GM23248 (cell line): ENCODE data around the gene GAB2. TPM values are rescaled to one million over a fixed set of nuclear protein-coding genes. Genes with fewer than 3 reads are reported as not detected.

Experiments
- DNase-seq: peaks from one replicate; pipeline ENCODE4 v3.0.0-alpha.2; 2015
- H2AFZ ChIP-seq: fragments of 200-600 bp; sonication (generic); 2 replicates; pipeline ENCODE4 v1.6.1; 2016; ENCODE audit warnings: antibody characterized with exemption
- H3F3A ChIP-seq: fragments of 200-600 bp; sonication (generic); 2 replicates; pipeline ENCODE4 v1.6.1; 2016; ENCODE audit warnings: mild to moderate bottlenecking, antibody characterized with exemption, mixed run types; ENCODE audit not compliant: insufficient read depth
- H3K27ac ChIP-seq: fragments of 200-600 bp; sonication (generic); 2 replicates; pipeline ENCODE4 v1.5.1; 2016; ENCODE audit warnings: mild to moderate bottlenecking
- H3K27me3 ChIP-seq: fragments of 200-600 bp; sonication (generic); replicated peaks from 2 replicates; pipeline ENCODE4 v1.6.1; 2016; ENCODE audit warnings: mild to moderate bottlenecking; ENCODE audit not compliant: insufficient read depth
- H3K36me3 ChIP-seq: fragments of 200-600 bp; sonication (generic); 2 replicates; pipeline ENCODE4 v1.6.1; 2016; ENCODE audit warnings: low read depth, mild to moderate bottlenecking
- H3K4me1 ChIP-seq: fragments of 200-600 bp; sonication (generic); 2 replicates; pipeline ENCODE4 v1.6.1; 2016; ENCODE audit warnings: mild to moderate bottlenecking; ENCODE audit not compliant: insufficient read depth
- H3K4me2 ChIP-seq: fragments of 200-600 bp; sonication (generic); one replicate; pipeline ENCODE4 v1.6.1; 2016; ENCODE audit warnings: mild to moderate bottlenecking; ENCODE audit not compliant: unreplicated experiment
- H3K4me3 ChIP-seq: fragments of 200-600 bp; sonication (generic); 2 replicates; pipeline ENCODE4 v1.5.1; 2016; ENCODE audit warnings: mild to moderate bottlenecking
- H3K79me2 ChIP-seq: fragments of 200-600 bp; sonication (generic); 2 replicates; pipeline ENCODE4 v1.6.1; 2016; ENCODE audit warnings: mild to moderate bottlenecking; ENCODE audit not compliant: insufficient read depth
- H3K9ac ChIP-seq: fragments of 200-600 bp; sonication (generic); 2 replicates; pipeline ENCODE4 v1.6.1; 2016; ENCODE audit warnings: mild to moderate bottlenecking
- H3K9me2 ChIP-seq: fragments of 200-600 bp; sonication (generic); 2 replicates; pipeline ENCODE4 v1.6.1; 2016; ENCODE audit warnings: mixed run types, mild to moderate bottlenecking, moderate library complexity; ENCODE audit not compliant: insufficient read depth
- H3K9me3 ChIP-seq: fragments of 200-600 bp; sonication (generic); one replicate; pipeline ENCODE4 v1.6.1; 2017; ENCODE audit warnings: low read depth
- H4K20me1 ChIP-seq: fragments of 200-600 bp; sonication (generic); 2 replicates; pipeline ENCODE4 v1.6.0; 2016; ENCODE audit not compliant: insufficient read depth
- EZH2 ChIP-seq: fragments of 200-600 bp; sonication (generic); IDR thresholded peaks from 2 replicates; pipeline ENCODE4 v1.6.1; 2018; ENCODE audit warnings: antibody characterized with exemption, mild to moderate bottlenecking; ENCODE audit not compliant: insufficient read depth, poor library complexity, severe bottlenecking
- EZH2phosphoT487 ChIP-seq: fragments of 200-600 bp; sonication (generic); IDR thresholded peaks from 2 replicates; pipeline ENCODE4 v1.6.1; 2018; ENCODE audit warnings: antibody characterized with exemption, moderate library complexity, mild to moderate bottlenecking, low read depth; ENCODE audit not compliant: insufficient read depth
- WGBS, 2 experiments: methylation state at CpG; one replicate each; pipeline ENCODE4 v1.1.6; 2015 to 2017; ENCODE audit warnings: low lambda C conversion rate in 2 of 2, low coverage in 1 of 2; ENCODE audit errors: missing lambda C conversion rate in 2 of 2; 5-methylcytosine and 5-hydroxymethylcytosine counted together
- in situ Hi-C: fragments of 300-500 bp; cut with MboI; formaldehyde crosslinking; loops from 2 replicates; pipeline ENCODE4 v1.15.0; 2020
- polyA plus RNA-seq: library from polyadenylated mRNA; unstranded; fragments of >200 nt; fragmentation: Nextera tagmentation; extraction: Ambion mirVana; gene quantifications from 2 replicates; pipeline ENCODE4 v1.2.1, GENCODE V29; 2016
- total RNA-seq: library from RNA; depleted of rRNA; stranded (reverse); fragments of >200 nt; shearing (Covaris generic); gene quantifications from 2 replicates; pipeline ENCODE4 v1.2.3, GENCODE V29; 2014

Gene GAB2
- total and polyA plus RNA-seq, 2 experiments from 2014 or later, result 1.8 to 12.2 TPM

- H4K20me1 ChIP-seq, result no peaks in the 10 kb centered on the region
- H3K9me3 ChIP-seq, result no peaks in the 10 kb centered on the region
- 91 to 93% methylated on average over 3 of the region's 3 CpGs for WGBS, 2 experiments
- H3K4me3 ChIP-seq, result no peak overlapping the region
- no peak overlapping the region for H3K4me2 ChIP-seq
- H3K36me3 ChIP-seq, result no peaks in the 10 kb centered on the region
- no peaks in the 10 kb centered on the region for H3K9me2 ChIP-seq
- no peaks in the 10 kb centered on the region for H3F3A ChIP-seq
- no peaks in the 10 kb centered on the region for H3K27me3 ChIP-seq
- H2AFZ ChIP-seq, result no peak overlapping the region
- H3K27ac ChIP-seq, result no peak overlapping the region
- in situ Hi-C loops, result no loop called here
- H3K79me2 ChIP-seq, result peaks cover 5% of the 10 kb centered on the region; the same call in 1 of the 2 replicates
- DNase-seq, result no peak
- TF ChIP-seq EZH2 (no peak), EZH2phosphoT487 (no peak)
- H3K4me1 ChIP-seq, result 0 out of 2 replicates have a peak, but pooled peaks cover 3% of the 10 kb centered on the region
- H3K9ac ChIP-seq, result no peak overlapping the region
Measured at GRCh38 chr11:78386215-78386941, 31.2 kb downstream of the GAB2 start.

GRCh38 chr11:78385205-78385604 lies 32.4 kb downstream of the GAB2 start:
- 90 to 100% methylated on average over 1 of the region's 1 CpG for WGBS, 2 experiments
- Histone ChIP-seq H3K79me2 (peaks cover 5% of the 10 kb centered on the region; the same call in 1 of the 2 replicates), H4K20me1 (no peaks in the 10 kb centered on the region), H3K4me1 (peaks cover 15% of the 10 kb centered on the region), H3K27ac (no peak overlapping the region), H3K4me3 (no peak overlapping the region), H3K9ac (no peak overlapping the region), H3K9me3 (no peaks in the 10 kb centered on the region), H2AFZ (no peak overlapping the region), H3F3A (no peaks in the 10 kb centered on the region), H3K27me3 (no peaks in the 10 kb centered on the region), H3K9me2 (no peaks in the 10 kb centered on the region), H3K36me3 (no peaks in the 10 kb centered on the region), H3K4me2 (no peak overlapping the region)
- no peak for DNase-seq
- in situ Hi-C loops, result no loop called here
- TF ChIP-seq EZH2 (no peak), EZH2phosphoT487 (no peak)

- H3K9ac ChIP-seq, result no peak overlapping the region
- H3K79me2 ChIP-seq, result peaks cover 2% of the 10 kb centered on the region; the same call in 1 of the 2 replicates
- H3K27ac ChIP-seq, result no peak overlapping the region
- no peaks in the 10 kb centered on the region for H3K36me3 ChIP-seq
- H3K9me3 ChIP-seq, result no peaks in the 10 kb centered on the region
- H3K9me2 ChIP-seq, result no peaks in the 10 kb centered on the region
- DNase-seq, result no peak
- 90 to 91% methylated on average over 4 of the region's 4 CpGs for WGBS, 2 experiments
- H2AFZ ChIP-seq, result no peak overlapping the region
- H3F3A ChIP-seq, result no peaks in the 10 kb centered on the region
- no peak overlapping the region for H3K4me3 ChIP-seq
- H4K20me1 ChIP-seq, result no peaks in the 10 kb centered on the region
- H3K4me1 ChIP-seq, result peaks cover 21% of the 10 kb centered on the region
- no peak overlapping the region for H3K4me2 ChIP-seq
- TF ChIP-seq EZH2phosphoT487, result no peak
- no peak for TF ChIP-seq EZH2
- in situ Hi-C loops, result no loop called here
- no peaks in the 10 kb centered on the region for H3K27me3 ChIP-seq
Measured at GRCh38 chr11:78384231-78384630, 33.4 kb downstream of the GAB2 start.

- no peak overlapping the region for H3K27ac ChIP-seq
- no peaks in the 10 kb centered on the region for H3F3A ChIP-seq
- H3K27me3 ChIP-seq, result no peaks in the 10 kb centered on the region
- no peak overlapping the region for H3K4me3 ChIP-seq
- no peak overlapping the region for H3K9ac ChIP-seq
- no peak overlapping the region for H2AFZ ChIP-seq
- no peaks in the 10 kb centered on the region for H4K20me1 ChIP-seq
- no peaks in the 10 kb centered on the region for H3K36me3 ChIP-seq
- no peak for TF ChIP-seq EZH2phosphoT487
- no peak for TF ChIP-seq EZH2
- DNase-seq, result no peak
- no peaks in the 10 kb centered on the region for H3K9me2 ChIP-seq
- H3K79me2 ChIP-seq, result no peaks in the 10 kb centered on the region; the same call in 1 of the 2 replicates
- in situ Hi-C loops, result no loop called here
- 42 to 44% methylated on average over 4 of the region's 4 CpGs for WGBS, 2 experiments
- H3K4me2 ChIP-seq, result no peak overlapping the region
- H3K4me1 ChIP-seq, result peaks cover 23% of the 10 kb centered on the region
- H3K9me3 ChIP-seq, result no peaks in the 10 kb centered on the region
Measured at GRCh38 chr11:78381865-78382264, 35.8 kb downstream of the GAB2 start.
